HepG2 (cell line): ENCODE data around the gene FAM171A2. TPM values are rescaled to one million over a fixed set of nuclear protein-coding genes. Genes with fewer than 3 reads are reported as not detected.

Source experiments
- AHR ChIP-seq: IDR thresholded peaks from 2 replicates; pipeline ENCODE4 v1.6.1; 2018; ENCODE audit warnings: missing genetic modification reagents, missing compliant biosample characterization
- CHCHD3 ChIP-seq: sonication (generic); formaldehyde crosslinking; IDR thresholded peaks from 2 replicates; pipeline ENCODE4 v1.8.0; 2022; ENCODE audit warnings: mild to moderate bottlenecking, missing genetic modification reagents, moderate library complexity
- DMTF1 ChIP-seq: sonication (generic); formaldehyde crosslinking; IDR thresholded peaks from 2 replicates; pipeline ENCODE4 v1.4.0; 2020; ENCODE audit warnings: mild to moderate bottlenecking, missing genetic modification reagents
- HOXA7 ChIP-seq: sonication (generic); formaldehyde crosslinking; IDR thresholded peaks from 2 replicates; pipeline ENCODE4 v1.8.1; 2022; ENCODE audit warnings: mild to moderate bottlenecking, missing genetic modification reagents, moderate library complexity
- SETDB1 ChIP-seq: sonication (generic); formaldehyde crosslinking; IDR thresholded peaks from 2 replicates; pipeline ENCODE4 v1.5.1; 2020; ENCODE audit warnings: missing genetic modification reagents, mild to moderate bottlenecking, borderline replicate concordance
- ZNF318 ChIP-seq: sonication (generic); formaldehyde crosslinking; IDR thresholded peaks from 2 replicates; pipeline ENCODE4 v1.4.0; 2020; ENCODE audit warnings: mild to moderate bottlenecking, missing genetic modification reagents
- ZNF687 ChIP-seq: sonication (generic); formaldehyde crosslinking; IDR thresholded peaks from 2 replicates; pipeline ENCODE4 v1.5.1; 2020; ENCODE audit warnings: mild to moderate bottlenecking, missing genetic modification reagents, moderate library complexity
- ZNF776 ChIP-seq: sonication (generic); formaldehyde crosslinking; IDR thresholded peaks from 2 replicates; pipeline ENCODE4 v1.4.0; 2020; ENCODE audit warnings: mild to moderate bottlenecking, missing genetic modification reagents
- polyA plus RNA-seq, 8 experiments: library from polyadenylated mRNA; depleted of rRNA in 3 of 8; stranded (reverse) in 7 of 8; unstranded in 1 of 8; fragments of >200 nt; fragmentation: Illumina TruSeq in 4 of 8; extraction: Trizol in 4 of 8; gene quantifications; 2 replicates each; pipeline versions ENCODE4 v1.2.1 to v1.2.3, GENCODE V29; 2011 to 2016; ENCODE audit warnings: low read depth in 4 of 8, missing spikeins in 1 of 8, mixed read lengths in 1 of 8; ENCODE audit not compliant: insufficient read depth in 1 of 8
- total RNA-seq, 5 experiments: library from RNA; depleted of rRNA; stranded (reverse); fragments of >200 nt; fragmentation: Illumina TruSeq; extraction: Trizol; gene quantifications; 2 replicates each; pipeline ENCODE4 v1.2.3, GENCODE V29; 2016; ENCODE audit warnings: low read depth in 1 of 5

The FAM171A2 gene
- total and polyA plus RNA-seq, 2 of the 13 experiments (the other 11 are each of a cell fraction or from before 2014, with no cell fraction given) = 1.8 to 3.6 TPM

GRCh38 chr17:44363613-44364159 is at the start of gene FAM171A2 (continued):
- TF ChIP-seq SETDB1 (CRISPR knock-in tag) = no peak
- TF ChIP-seq HOXA7 (CRISPR knock-in tag) = no peak
- 0 out of 2 replicates have a peak, but pooled peaks have one; percentile 65 for TF ChIP-seq CHCHD3 (CRISPR knock-in tag)
- peak; percentile 38; the same call in 1 of the 2 replicates for TF ChIP-seq ZNF776 (CRISPR knock-in tag)
- peak; percentile 70; the same call in 1 of the 2 replicates for TF ChIP-seq ZNF687 (CRISPR knock-in tag)
- TF ChIP-seq ZNF318 = no peak
- no peak for TF ChIP-seq DMTF1 (CRISPR knock-in tag)
- TF ChIP-seq AHR (CRISPR knock-in tag) = no peak
